ENCODE results near the gene AHNAK2. TPM values are rescaled to one million over a fixed set of nuclear protein-coding genes. Genes with fewer than 3 reads are reported as not detected.

Gene AHNAK2
- total RNA-seq, 2 donors from 2014 or later = 5.1 to 21.5 TPM

DNA sequence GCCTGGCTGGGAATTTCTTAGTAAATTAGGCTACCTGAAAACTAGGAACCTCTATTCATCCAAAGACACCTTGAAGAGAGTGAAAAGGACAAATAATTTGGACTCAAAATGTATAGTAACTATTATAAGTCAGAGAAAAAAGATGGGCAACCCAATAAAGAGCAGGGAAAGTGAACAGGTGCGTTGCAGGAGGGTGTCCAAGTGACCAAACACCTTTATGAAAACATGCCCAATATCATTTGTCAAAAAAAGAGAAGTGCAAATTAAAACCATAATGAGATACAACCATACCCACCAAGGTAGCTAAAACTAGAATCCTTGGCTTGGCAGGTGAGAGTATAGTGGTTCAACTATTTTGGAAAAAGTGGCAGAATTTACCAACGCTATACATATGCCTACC lies 78.4 kb downstream of the AHNAK2 start:
- Histone ChIP-seq H3K36me3 (no peaks in the 10 kb centered on the region), H3K9me3 (no peaks in the 10 kb centered on the region), H3K9ac (ENCODE audit: low read depth in 2 of 2, low read length in 2 of 2) (no peak overlapping the region), H3K4me1 (no peaks in the 10 kb centered on the region), H3K27me3 (no peaks in the 10 kb centered on the region), H3K27ac (no peak overlapping the region), H3K4me3 (no peak overlapping the region)
- TF ChIP-seq, protein P1, sequence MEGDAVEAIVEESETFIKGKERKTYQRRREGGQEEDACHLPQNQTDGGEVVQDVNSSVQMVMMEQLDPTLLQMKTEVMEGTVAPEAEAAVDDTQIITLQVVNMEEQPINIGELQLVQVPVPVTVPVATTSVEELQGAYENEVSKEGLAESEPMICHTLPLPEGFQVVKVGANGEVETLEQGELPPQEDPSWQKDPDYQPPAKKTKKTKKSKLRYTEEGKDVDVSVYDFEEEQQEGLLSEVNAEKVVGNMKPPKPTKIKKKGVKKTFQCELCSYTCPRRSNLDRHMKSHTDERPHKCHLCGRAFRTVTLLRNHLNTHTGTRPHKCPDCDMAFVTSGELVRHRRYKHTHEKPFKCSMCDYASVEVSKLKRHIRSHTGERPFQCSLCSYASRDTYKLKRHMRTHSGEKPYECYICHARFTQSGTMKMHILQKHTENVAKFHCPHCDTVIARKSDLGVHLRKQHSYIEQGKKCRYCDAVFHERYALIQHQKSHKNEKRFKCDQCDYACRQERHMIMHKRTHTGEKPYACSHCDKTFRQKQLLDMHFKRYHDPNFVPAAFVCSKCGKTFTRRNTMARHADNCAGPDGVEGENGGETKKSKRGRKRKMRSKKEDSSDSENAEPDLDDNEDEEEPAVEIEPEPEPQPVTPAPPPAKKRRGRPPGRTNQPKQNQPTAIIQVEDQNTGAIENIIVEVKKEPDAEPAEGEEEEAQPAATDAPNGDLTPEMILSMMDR (IDR thresholded peaks at IDR 0.05) = no peak
- no peak for DNase-seq
- intact Hi-C loops (cut with DNase I) = loop anchor here (5.0 kb wide), 1 partner anchor 148 kb away; no protein-coding TSS in a partner anchor

- no peak for DNase-seq
- H3K36me3 ChIP-seq = no peaks in the 10 kb centered on the region
- no peak overlapping the region for H3K9ac ChIP-seq (ENCODE audit: low read depth in 2 of 2, low read length in 2 of 2)
- TF ChIP-seq, protein P1 (IDR thresholded peaks at IDR 0.05) = no peak
- no peak overlapping the region for H3K4me3 ChIP-seq
- intact Hi-C loops (cut with DNase I) = loop anchor here (5.0 kb wide), 1 partner anchor 148 kb away; no protein-coding TSS in a partner anchor
- H3K4me1 ChIP-seq = no peaks in the 10 kb centered on the region
- no peak overlapping the region for H3K27ac ChIP-seq
- H3K9me3 ChIP-seq = no peaks in the 10 kb centered on the region
- H3K27me3 ChIP-seq = no peaks in the 10 kb centered on the region
Observed at GRCh38 chr14:104898870-104899510, 79.2 kb downstream of the AHNAK2 start.

DNA sequence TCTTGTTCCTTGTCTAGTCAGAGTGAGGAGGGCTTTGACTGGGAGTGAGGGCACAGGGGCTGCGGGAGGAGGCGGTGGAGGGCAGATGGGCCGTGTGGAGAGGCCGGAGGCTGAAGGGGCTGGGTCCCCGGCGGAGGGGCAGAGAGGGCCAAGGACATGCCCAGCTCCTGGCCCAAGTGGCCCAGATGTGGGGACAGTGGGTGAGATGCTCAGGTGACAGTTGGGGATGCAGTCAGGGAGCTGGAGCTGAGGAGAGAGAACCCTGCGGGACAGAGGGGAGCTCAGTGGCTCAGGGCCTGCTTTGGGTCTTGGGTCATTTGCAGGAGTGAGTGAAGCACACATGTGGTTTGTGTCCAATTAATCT lies 80.0 kb downstream of the AHNAK2 start:
- Histone ChIP-seq H3K9me3 (no peaks in the 10 kb centered on the region), H3K4me3 (no peak overlapping the region), H3K27me3 (no peaks in the 10 kb centered on the region), H3K36me3 (no peaks in the 10 kb centered on the region), H3K4me1 (no peaks in the 10 kb centered on the region), H3K9ac (ENCODE audit: low read depth in 2 of 2, low read length in 2 of 2) (no peak overlapping the region), H3K27ac (no peak overlapping the region)
- no peak for DNase-seq
- TF ChIP-seq, protein P1 (IDR thresholded peaks at IDR 0.05) = no peak
- intact Hi-C loops (cut with DNase I) = loop anchor here (5.0 kb wide), 1 partner anchor 149 kb away; no protein-coding TSS in a partner anchor

DNA sequence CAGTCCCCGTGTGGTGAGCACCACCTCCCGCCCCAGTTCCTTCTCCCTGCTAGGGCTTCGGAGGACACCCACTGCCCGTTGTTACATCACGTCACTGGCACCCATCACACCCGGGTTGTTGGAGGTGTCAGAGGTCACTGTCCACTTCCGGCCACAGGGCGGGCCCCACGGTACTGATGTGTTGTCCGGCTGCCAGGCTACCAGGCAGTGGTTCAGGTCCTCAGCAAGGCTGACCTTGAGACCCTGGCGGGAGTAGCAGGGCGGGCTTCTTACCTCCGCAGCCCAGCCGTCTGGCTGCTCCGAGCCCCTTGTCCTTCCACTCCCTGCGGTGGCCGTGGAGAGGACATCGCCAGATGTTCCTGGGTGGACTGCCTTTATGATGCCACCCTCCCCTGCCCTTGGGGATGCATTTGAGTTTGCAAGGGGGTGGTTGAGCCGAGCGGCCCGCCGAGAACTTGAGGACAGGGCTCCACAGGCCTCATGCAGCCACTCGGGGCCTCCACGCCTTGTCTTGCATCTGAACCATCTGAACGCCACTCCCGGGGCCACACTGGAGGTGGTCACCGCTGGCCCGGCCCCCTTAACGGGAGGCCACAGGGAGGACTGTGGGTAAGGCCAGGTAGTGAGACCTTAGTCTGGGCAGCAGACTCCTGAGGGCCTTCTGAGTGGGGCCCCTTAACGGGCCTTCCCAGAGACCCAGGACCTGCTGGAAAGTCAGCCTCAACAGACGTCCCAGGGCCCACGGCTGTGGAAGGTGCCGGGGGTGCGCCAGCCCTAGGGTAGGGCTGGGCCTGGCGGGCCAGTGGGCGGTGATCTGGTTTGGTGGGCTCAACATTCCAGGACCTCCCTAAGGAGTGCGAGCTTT lies 80.6 kb downstream of the AHNAK2 start:
- intact Hi-C loops (cut with DNase I) = loop anchor here (5.0 kb wide), 1 partner anchor 150 kb away; no protein-coding TSS in a partner anchor
- Histone ChIP-seq H3K9ac (ENCODE audit: low read depth in 2 of 2, low read length in 2 of 2) (no peak overlapping the region), H3K27ac (no peak overlapping the region), H3K27me3 (no peaks in the 10 kb centered on the region), H3K4me3 (no peak overlapping the region), H3K36me3 (no peaks in the 10 kb centered on the region), H3K9me3 (no peaks in the 10 kb centered on the region), H3K4me1 (no peaks in the 10 kb centered on the region)
- TF ChIP-seq, protein P1 (IDR thresholded peaks at IDR 0.05) = no peak
- no peak for DNase-seq

DNA sequence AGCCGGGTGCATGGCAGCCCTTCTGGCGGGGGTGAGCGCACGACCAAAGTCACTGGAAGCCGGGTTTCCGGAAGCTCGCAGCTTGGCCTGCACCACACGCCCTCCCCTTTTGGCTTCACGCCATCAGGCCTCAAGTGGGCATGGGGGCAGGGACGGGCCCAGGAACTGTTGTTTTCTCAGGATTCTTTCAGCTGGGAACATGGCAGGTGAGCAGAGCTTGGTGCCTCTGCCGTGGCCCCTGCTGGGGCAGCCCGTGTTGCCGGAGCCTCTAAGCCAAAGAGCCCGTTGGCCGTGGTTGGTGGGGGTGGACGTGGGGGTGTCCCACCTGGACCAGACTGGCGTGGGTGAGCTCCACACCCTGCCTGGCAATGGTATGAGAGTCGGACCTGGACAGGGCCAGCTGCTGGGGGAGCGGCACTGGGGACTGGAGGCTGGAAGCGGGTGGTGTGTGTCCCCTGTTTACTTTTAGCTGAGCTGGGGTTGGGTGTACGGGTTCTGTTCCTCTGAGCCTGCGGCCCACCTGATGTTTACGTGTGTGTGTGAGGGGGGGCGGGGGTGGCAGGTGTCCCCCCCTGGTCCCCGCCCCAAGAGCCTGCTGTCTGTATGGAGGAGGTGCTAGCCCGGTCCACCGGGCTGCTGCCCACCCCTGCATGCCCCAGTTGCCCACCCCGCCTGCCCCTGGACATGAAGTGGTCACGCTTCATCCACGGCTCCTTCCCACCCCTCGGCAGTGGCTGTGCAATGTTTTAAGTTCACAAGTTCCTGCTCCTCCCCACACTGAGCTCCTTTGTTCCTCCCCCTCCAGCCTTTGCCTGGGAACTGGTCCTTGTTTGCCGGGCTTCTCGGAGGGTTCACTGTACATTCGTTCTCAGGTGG lies 82.2 kb downstream of the AHNAK2 start:
- TF ChIP-seq, protein P1 (IDR thresholded peaks at IDR 0.05) = no peak
- H3K27ac ChIP-seq = no peak overlapping the region
- no peaks in the 10 kb centered on the region for H3K36me3 ChIP-seq
- DNase-seq = peak; percentile 18
- H3K9ac ChIP-seq (ENCODE audit: low read depth in 2 of 2, low read length in 2 of 2) = no peak overlapping the region
- H3K9me3 ChIP-seq = no peaks in the 10 kb centered on the region
- intact Hi-C loops (cut with DNase I) = loop anchor here (5.0 kb wide), 1 partner anchor 151 kb away; no protein-coding TSS in a partner anchor
- H3K27me3 ChIP-seq = no peaks in the 10 kb centered on the region
- H3K4me3 ChIP-seq = no peak overlapping the region
- H3K4me1 ChIP-seq = no peaks in the 10 kb centered on the region

All from colonic mucosa (tissue), 4 donors.